Measurements from ENCODE around the gene SCART1.
"Not testable (repeated sequence)": the region's sequence is repeated elsewhere in the genome, so short reads cannot be mapped to it uniquely, and the experiment has no call there.

Gene SCART1

DNA sequence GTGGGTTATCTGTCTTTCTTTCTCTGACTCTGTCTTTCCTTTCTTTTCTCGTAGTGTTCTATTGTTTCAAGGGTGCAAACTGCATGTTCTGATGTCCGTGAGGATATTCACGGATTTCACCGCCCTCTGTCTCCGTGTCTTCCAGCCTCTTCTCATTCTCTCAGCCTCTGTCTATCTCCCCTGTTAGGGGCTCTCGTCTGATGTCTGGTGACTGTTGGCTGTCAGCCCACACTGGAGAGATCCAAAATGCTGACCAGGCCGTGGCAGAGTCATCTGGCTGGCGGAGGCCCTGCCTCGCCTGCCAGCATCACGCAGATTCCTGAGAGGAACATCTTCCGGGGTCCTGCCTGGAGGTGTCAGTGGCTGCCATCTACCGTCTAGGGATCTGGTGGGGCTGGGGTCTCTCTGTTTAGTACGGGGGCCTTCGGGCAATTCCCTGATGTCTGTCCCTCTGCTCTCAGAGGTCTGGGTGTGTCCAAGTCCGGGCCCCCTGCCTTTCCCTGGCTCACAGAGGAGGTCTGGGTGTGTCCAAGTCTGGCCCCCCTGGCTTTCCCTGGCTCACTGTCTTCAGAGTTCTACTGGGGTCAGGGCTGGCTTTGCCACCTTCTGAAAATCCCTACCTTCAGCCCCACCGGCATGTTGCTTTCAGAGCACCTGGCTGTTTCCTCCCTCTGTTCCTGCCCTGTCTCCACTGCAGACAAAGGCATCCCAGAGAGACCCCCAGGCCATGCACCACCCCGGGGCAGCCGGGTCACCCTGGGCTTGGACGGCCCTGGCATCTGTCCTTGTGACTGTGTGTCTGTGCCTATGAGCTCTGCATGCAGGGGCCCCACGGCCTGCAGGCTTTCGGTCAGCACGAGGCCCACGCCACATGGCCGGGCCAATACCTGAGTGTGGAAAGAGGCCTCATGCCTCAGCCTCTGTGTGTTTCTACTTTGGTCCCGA lies 14.0 kb upstream of the SCART1 start:
- no peak for TF ChIP-seq CTCF (IDR thresholded peaks at IDR 0.05)
- H2AFZ ChIP-seq = no peak overlapping the region
- no peaks in the 10 kb centered on the region for H3K36me3 ChIP-seq (ENCODE audit: control insufficient read depth, insufficient read depth, low read length)
- H3K4me3 ChIP-seq (ENCODE audit: low read depth, low read length) = no peak overlapping the region
- H3K27me3 ChIP-seq (ENCODE audit: control insufficient read depth, insufficient read depth, low read length) = no peaks in the 10 kb centered on the region
- H3K4me2 ChIP-seq (ENCODE audit: low read length) = no peak overlapping the region
- no peak overlapping the region for H3K27ac ChIP-seq
- no peaks in the 10 kb centered on the region for H3K9me3 ChIP-seq (ENCODE audit: control insufficient read depth, low read length)
- H3K4me1 ChIP-seq = no peaks in the 10 kb centered on the region
- no peaks in the 10 kb centered on the region for H3K79me2 ChIP-seq
- H3K9ac ChIP-seq = no peak overlapping the region

- H3K4me2 ChIP-seq (ENCODE audit: low read length) = no peak overlapping the region
- H2AFZ ChIP-seq = no peak overlapping the region
- TF ChIP-seq CTCF (IDR thresholded peaks at IDR 0.05) = no peak
- no peak overlapping the region for H3K27ac ChIP-seq
- no peaks in the 10 kb centered on the region for H3K36me3 ChIP-seq (ENCODE audit: control insufficient read depth, insufficient read depth, low read length)
- H3K9me3 ChIP-seq (ENCODE audit: control insufficient read depth, low read length) = no peaks in the 10 kb centered on the region
- H3K27me3 ChIP-seq (ENCODE audit: control insufficient read depth, insufficient read depth, low read length) = no peaks in the 10 kb centered on the region
- H3K9ac ChIP-seq = no peak overlapping the region
- H3K4me3 ChIP-seq (ENCODE audit: low read depth, low read length) = no peak overlapping the region
- no peaks in the 10 kb centered on the region for H3K4me1 ChIP-seq
- H3K79me2 ChIP-seq = no peaks in the 10 kb centered on the region
These were observed 13.0 kb upstream of the SCART1 start for GRCh38 chr10:133440633-133441285.

- H3K79me2 ChIP-seq; H3K4me2 ChIP-seq (ENCODE audit: low read length); H2AFZ ChIP-seq; H3K9me3 ChIP-seq (ENCODE audit: control insufficient read depth, low read length); H3K4me3 ChIP-seq (ENCODE audit: low read depth, low read length); H3K27ac ChIP-seq; H3K9ac ChIP-seq; H3K36me3 ChIP-seq (ENCODE audit: control insufficient read depth, insufficient read depth, low read length); H3K27me3 ChIP-seq (ENCODE audit: control insufficient read depth, insufficient read depth, low read length); H3K4me1 ChIP-seq: not testable (repeated sequence)
These were observed 12.4 kb upstream of the SCART1 start for GRCh38 chr10:133441356-133441755.

DNA sequence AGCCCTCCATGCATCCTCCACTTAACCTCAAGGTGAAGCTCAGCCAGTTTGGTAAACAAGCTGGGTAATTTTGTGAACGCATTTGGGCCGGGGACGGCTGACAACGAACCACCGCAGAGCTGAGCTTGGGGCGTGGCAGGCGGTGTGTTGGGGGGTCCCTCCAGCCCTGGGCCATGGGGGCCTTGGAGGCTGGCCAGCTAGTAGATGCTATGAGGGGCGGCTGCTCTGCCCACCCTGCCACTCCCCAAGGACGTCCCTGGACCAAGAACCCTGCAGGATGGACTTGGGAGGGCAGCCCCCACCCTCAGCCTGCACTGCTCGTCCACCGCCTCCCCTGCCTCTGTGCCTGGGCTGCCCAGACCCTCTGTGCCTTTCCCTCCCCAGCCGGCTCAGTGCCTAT lies 12.0 kb upstream of the SCART1 start:
- H2AFZ ChIP-seq = no peak overlapping the region
- no peaks in the 10 kb centered on the region for H3K9me3 ChIP-seq (ENCODE audit: control insufficient read depth, low read length)
- no peak for TF ChIP-seq CTCF (IDR thresholded peaks at IDR 0.05)
- H3K4me1 ChIP-seq = no peaks in the 10 kb centered on the region
- no peaks in the 10 kb centered on the region for H3K27me3 ChIP-seq (ENCODE audit: control insufficient read depth, insufficient read depth, low read length)
- no peaks in the 10 kb centered on the region for H3K79me2 ChIP-seq
- no peak overlapping the region for H3K4me2 ChIP-seq (ENCODE audit: low read length)
- H3K9ac ChIP-seq = no peak overlapping the region
- H3K4me3 ChIP-seq (ENCODE audit: low read depth, low read length) = no peak overlapping the region
- no peaks in the 10 kb centered on the region for H3K36me3 ChIP-seq (ENCODE audit: control insufficient read depth, insufficient read depth, low read length)
- H3K27ac ChIP-seq = no peak overlapping the region

GRCh38 chr10:133442191-133442966 lies 11.4 kb upstream of the SCART1 start:
- Histone ChIP-seq H3K27me3 (ENCODE audit: control insufficient read depth, insufficient read depth, low read length) (no peaks in the 10 kb centered on the region), H3K4me3 (ENCODE audit: low read depth, low read length) (no peak overlapping the region), H3K9ac (no peak overlapping the region), H3K36me3 (ENCODE audit: control insufficient read depth, insufficient read depth, low read length) (no peaks in the 10 kb centered on the region), H3K79me2 (no peaks in the 10 kb centered on the region), H2AFZ (no peak overlapping the region), H3K27ac (no peak overlapping the region), H3K4me1 (no peaks in the 10 kb centered on the region), H3K4me2 (ENCODE audit: low read length) (no peak overlapping the region), H3K9me3 (ENCODE audit: control insufficient read depth, low read length) (no peaks in the 10 kb centered on the region)
- TF ChIP-seq CTCF (IDR thresholded peaks at IDR 0.05) = no peak
